ENCODE results near the gene WDR27.

DNA sequence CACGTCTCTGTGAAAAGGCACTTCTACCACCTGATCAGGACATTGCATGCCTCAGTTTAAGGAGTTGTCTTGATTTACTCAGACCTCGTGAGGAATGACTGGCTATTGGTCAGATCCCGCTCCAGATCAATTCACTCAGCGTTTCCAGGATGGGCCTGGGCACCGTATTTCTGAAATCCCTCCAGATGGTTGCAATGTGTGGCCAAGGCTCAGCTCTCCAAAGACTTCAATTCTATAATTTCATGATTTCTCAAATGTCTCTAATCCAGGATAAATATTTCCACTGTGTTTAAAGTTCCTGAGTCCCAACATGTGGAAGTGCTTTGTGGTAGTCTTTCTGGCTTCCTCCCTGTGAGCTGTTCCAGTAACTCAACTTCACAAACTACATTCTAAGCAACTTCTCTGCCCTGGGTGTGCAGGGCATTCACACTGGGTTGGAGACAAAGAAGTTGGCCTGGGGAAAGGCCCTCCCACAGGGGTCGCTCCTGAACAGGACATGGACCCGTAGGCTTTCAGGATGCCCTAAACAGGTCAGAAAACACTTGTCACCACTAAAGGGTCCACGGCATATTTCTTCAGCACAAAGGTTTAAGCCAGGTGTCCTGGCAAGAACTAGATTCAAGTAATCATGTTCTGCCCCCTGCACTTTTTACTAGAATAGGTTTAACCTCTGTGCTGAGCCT lies 212.1 kb downstream of the WDR27 start:
- TF ChIP-seq POLR2AphosphoS5 (IDR thresholded peaks at IDR 0.05; ENCODE audit: low read depth, low read length), result no peak
- TF ChIP-seq SIN3A (IDR thresholded peaks at IDR 0.05; ENCODE audit: borderline replicate concordance, insufficient read depth, low read length), result no peak
- TF ChIP-seq FOXP2 (optimal IDR thresholded peaks at IDR 0.05; ENCODE audit: borderline replicate concordance, extremely low read depth, extremely low read length, insufficient read depth), result no peak
